Right atrium auricular region (tissue), 2 donors: ENCODE results near the gene LTBP1. TPM values are rescaled to one million over a fixed set of nuclear protein-coding genes. Genes with fewer than 3 reads are reported as not detected.

Experiments
- DNase-seq: peaks from one replicate; pipeline ENCODE4 v3.0.0-alpha.2; 2019; ENCODE audit warnings: low spot score
- H3K27ac ChIP-seq, 2 donors: fragments of 200-600 bp; sonication (generic); 1 replicate in 1 of 2; 2 replicates in 1 of 2; pipeline ENCODE4 v1.5.1; 2016 to 2019
- H3K27me3 ChIP-seq, 2 donors: fragments of 200-600 bp; sonication (generic); one replicate each; pipeline versions ENCODE4 v1.5.1 to v1.6.0; 2017 to 2019
- H3K36me3 ChIP-seq: fragments of 200-600 bp; sonication (generic); one replicate; pipeline ENCODE4 v1.5.1; 2016
- H3K4me1 ChIP-seq, 2 donors: fragments of 200-600 bp; sonication (generic); one replicate each; pipeline versions ENCODE4 v1.5.1 to v1.6.0; 2017 to 2019
- H3K4me3 ChIP-seq, 2 donors: fragments of 200-600 bp; sonication (generic); 1 replicate in 1 of 2; 2 replicates in 1 of 2; pipeline ENCODE4 v1.5.1; 2017 to 2019; ENCODE audit warnings: mild to moderate bottlenecking in 1 of 2, moderate library complexity in 1 of 2
- H3K9me3 ChIP-seq, 2 donors: fragments of 200-600 bp; sonication (generic); one replicate each; pipeline ENCODE4 v1.5.1; 2019
- total RNA-seq, 2 donors: library from RNA; depleted of rRNA; stranded (reverse); fragments of >200 nt; gene quantifications; one replicate each; pipeline ENCODE4 v1.1.0, GENCODE V29; 2016
- TF ChIP-seq, protein P1 (sequence below), 2 donors: fragments of 200-600 bp; sonication (generic); IDR thresholded peaks; one replicate each; pipeline ENCODE4 v1.5.1; 2019; ENCODE audit warnings: antibody characterized with exemption in 2 of 2

Gene LTBP1
- total RNA-seq, 2 donors from 2014 or later: 168 to 291 TPM

DNA sequence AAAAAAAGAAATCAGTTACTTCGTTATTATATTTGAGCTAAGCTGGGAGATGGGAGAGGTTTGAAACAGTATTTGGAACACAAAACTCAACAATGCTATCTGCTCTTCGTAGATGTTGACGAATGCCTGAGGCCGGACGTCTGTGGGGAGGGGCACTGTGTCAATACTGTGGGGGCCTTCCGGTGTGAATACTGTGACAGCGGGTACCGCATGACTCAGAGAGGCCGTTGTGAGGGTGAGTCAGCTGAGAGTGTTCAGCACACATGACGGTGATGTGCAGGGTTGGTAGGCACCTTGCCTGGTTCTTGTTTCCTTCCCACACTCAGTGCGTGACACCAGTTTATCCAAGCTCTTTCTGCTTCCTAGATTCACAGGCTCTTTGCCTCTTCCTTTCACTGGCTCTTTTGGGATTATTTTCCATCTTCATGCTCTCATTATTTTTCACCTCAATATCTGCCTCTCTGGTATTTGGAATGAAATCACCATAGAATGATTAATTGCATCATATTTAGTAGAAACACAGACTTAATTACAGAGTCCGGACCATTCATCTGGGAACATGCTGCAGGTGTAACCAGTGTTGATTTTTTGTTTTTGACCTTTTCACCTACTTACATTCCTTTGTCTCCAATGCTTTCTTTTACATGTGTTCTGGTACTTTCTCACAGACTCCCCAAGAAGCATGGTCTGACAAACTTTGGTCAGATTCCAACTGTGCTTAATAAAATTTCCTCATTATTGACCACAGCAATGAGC lies 329.1 kb downstream of the LTBP1 start:
- Histone ChIP-seq H3K4me1 (no peaks in the 10 kb centered on the region), H3K27me3 (no peaks in the 10 kb centered on the region), H3K27ac (peak overlapping the region; percentile 65 to 84), H3K36me3 (peaks cover 64% of the 10 kb centered on the region), H3K9me3 (no peaks in the 10 kb centered on the region), H3K4me3 (no peak overlapping the region)
- peak; percentile 91 for DNase-seq
- TF ChIP-seq, protein P1, sequence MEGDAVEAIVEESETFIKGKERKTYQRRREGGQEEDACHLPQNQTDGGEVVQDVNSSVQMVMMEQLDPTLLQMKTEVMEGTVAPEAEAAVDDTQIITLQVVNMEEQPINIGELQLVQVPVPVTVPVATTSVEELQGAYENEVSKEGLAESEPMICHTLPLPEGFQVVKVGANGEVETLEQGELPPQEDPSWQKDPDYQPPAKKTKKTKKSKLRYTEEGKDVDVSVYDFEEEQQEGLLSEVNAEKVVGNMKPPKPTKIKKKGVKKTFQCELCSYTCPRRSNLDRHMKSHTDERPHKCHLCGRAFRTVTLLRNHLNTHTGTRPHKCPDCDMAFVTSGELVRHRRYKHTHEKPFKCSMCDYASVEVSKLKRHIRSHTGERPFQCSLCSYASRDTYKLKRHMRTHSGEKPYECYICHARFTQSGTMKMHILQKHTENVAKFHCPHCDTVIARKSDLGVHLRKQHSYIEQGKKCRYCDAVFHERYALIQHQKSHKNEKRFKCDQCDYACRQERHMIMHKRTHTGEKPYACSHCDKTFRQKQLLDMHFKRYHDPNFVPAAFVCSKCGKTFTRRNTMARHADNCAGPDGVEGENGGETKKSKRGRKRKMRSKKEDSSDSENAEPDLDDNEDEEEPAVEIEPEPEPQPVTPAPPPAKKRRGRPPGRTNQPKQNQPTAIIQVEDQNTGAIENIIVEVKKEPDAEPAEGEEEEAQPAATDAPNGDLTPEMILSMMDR (IDR thresholded peaks at IDR 0.05): no peak

DNA sequence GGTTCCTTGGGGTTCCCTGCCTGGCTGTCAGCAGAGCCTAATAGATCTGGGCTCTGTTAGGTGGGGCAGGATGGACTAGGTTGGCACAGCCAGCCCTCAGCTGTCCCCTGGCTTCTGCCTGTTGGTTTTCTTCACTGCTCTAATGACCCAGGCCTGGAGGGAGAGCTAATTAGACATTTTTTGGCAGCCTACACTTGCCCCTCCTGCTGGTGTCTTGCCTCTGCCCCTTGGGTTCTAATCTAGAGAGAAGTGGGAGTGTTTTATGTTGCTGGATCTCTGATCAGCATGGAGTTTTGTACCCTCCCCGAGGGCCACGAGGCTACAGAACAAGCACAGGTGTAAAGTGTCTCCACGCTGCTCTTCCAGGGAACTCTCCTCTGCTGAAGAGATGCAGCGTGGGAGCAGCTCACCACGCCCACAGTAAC lies 330.3 kb downstream of the LTBP1 start:
- Histone ChIP-seq H3K4me3 (no peak overlapping the region), H3K9me3 (no peaks in the 10 kb centered on the region), H3K27me3 (no peaks in the 10 kb centered on the region), H3K36me3 (peaks cover 72% of the 10 kb centered on the region), H3K27ac (peak overlapping the region; percentile 65 to 84), H3K4me1 (no peaks in the 10 kb centered on the region)
- TF ChIP-seq, protein P1 (IDR thresholded peaks at IDR 0.05): no peak
- DNase-seq: no peak

DNA sequence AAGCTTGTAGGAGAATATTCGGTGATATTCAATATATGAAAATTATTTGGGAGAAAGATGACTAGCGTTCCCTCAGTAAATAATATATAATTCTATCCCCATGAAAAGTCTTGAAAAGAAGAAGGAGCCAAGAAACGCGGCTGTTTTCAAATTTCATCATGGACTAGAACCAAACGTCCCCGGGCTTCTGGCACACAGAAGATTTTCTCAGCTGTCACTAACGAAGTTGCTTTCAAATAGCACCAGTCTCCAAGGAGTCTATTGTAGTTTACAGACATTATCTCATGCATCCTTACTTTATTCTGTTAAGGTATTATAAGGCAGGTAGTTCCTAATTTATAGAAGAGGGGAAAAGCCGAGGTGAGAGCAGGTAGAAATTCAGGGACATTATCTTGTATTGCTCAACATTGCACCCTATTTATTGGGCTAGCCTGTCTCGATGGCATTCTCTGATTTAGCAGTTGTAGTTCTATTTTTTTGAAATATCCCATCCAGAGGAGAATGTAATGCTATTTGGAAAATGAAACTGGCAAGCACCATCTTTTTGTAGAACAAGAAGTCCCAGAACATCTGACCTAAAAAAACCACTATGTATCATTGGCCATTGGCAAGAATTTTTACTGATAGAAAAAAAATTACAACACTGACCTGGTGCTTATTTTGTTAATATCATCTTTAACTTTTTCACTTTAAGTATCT lies 331.6 kb downstream of the LTBP1 start:
- Histone ChIP-seq H3K4me1 (no peaks in the 10 kb centered on the region), H3K9me3 (no peaks in the 10 kb centered on the region), H3K27ac (peak overlapping the region; percentile 65 to 84), H3K4me3 (no peak overlapping the region), H3K36me3 (peaks cover 65% of the 10 kb centered on the region), H3K27me3 (no peaks in the 10 kb centered on the region)
- peak; percentile 75 for DNase-seq
- TF ChIP-seq, protein P1 (IDR thresholded peaks at IDR 0.05): no peak

DNA sequence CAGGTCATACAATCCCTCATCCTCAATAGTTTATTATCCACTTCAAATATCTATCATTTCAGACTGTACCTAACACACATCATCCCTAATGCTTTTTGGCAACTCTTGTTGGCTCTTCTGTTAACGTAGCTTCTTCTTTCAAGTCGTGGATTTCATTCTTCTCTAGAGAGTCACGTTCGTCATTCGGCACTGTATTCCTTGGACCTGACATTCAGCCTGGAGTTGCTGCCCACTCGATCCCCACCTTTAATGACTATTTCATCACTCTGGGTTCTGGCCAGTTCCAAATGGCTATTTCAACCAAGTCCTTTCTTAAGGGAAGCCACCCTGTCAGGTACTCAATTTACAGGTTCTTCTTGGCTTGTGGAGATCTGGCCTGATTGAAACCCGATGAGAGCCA lies 337.5 kb downstream of the LTBP1 start:
- Histone ChIP-seq H3K4me3 (no peak overlapping the region), H3K36me3 (peaks cover 71% of the 10 kb centered on the region), H3K9me3 (no peaks in the 10 kb centered on the region), H3K4me1 (no peaks in the 10 kb centered on the region), H3K27ac (no peak overlapping the region), H3K27me3 (no peaks in the 10 kb centered on the region)
- DNase-seq: no peak
- TF ChIP-seq, protein P1 (IDR thresholded peaks at IDR 0.05): no peak

DNA sequence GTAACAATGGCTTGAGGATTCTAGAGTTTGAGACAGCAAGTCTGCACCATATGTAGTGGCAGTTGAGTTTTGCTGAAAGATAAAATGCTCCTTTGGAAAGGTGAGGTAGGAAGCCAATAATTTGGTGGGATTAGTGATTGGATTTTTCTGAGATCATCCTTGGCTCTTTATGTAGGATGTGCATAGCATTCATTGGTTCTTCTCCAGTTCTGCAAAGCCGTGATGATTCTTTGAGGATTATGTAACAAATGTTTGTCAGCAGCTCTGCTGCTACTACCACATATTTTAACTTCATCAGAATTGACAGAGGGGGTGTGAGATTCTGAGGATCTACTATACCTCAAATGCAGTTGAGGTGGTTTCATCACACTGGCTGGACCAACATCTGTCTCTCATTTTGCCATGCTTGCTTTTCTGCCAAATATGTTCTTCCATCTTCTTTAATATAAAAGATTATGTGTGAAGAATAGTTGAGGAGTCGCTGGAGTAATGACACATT lies 340.8 kb downstream of the LTBP1 start:
- TF ChIP-seq, protein P1 (IDR thresholded peaks at IDR 0.05): no peak
- Histone ChIP-seq H3K9me3 (no peaks in the 10 kb centered on the region), H3K36me3 (peaks cover 57% of the 10 kb centered on the region), H3K27me3 (no peaks in the 10 kb centered on the region), H3K27ac (no peak overlapping the region), H3K4me1 (peaks cover 0 to 27% of the 10 kb centered on the region in 2 donors), H3K4me3 (no peak overlapping the region)
- no peak for DNase-seq
